Articular chondrocyte of knee joint (primary cell): Measurements from ENCODE around the gene NEIL3. TPM values are rescaled to one million over a fixed set of nuclear protein-coding genes. Genes with fewer than 3 reads are reported as not detected.

Experiments used
- total RNA-seq: library from RNA; depleted of rRNA; stranded (reverse); fragments of >200 nt; gene quantifications from 2 replicates; pipeline ENCODE4 v1.2.3, GENCODE V29; 2012

Gene NEIL3, protein sequence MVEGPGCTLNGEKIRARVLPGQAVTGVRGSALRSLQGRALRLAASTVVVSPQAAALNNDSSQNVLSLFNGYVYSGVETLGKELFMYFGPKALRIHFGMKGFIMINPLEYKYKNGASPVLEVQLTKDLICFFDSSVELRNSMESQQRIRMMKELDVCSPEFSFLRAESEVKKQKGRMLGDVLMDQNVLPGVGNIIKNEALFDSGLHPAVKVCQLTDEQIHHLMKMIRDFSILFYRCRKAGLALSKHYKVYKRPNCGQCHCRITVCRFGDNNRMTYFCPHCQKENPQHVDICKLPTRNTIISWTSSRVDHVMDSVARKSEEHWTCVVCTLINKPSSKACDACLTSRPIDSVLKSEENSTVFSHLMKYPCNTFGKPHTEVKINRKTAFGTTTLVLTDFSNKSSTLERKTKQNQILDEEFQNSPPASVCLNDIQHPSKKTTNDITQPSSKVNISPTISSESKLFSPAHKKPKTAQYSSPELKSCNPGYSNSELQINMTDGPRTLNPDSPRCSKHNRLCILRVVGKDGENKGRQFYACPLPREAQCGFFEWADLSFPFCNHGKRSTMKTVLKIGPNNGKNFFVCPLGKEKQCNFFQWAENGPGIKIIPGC
- 6.0 and 8.2 TPM in 2 replicates for total RNA-seq

DNA sequence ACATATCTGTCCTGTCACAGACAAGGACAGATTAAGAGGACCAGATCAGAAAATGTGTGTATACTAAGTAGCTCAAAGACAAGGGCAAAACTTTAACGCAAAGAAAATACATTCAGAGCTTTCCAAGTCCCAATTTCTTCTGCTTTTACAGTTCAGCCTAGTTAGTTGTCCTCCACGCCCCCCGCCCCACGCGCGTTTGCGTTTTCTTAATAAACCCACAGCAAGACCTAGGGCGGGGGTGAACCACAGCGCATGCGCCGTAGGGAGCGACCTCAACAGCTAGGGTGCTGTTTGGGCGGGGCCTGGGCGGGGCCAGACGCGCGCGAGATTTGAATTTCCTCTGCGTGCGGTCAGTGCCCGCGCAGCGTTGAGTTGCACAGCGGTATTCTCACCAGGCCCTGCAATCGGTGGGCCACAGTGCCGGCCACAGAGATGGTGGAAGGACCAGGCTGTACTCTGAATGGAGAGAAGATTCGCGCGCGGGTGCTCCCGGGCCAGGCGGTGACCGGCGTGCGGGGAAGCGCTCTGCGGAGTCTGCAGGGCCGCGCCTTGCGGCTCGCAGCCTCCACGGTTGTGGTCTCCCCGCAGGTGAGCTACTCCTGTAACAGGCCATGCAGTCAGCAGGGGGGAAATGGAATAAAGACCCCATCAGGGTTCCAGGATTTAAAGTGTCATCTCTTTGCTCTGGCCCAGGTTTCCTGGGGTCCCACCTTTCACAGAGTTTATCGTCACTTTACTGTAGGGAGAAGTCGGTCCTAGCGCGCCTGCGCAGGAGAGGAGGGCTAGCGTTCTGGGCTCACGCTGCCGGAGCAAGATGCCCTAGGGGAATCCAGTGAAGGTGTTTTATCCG is at the start of gene NEIL3:
TSS of gene NEIL3 (plus strand) at position 353 of the 850 bp plus-strand sequence. CDS start at position 433, 80 bp downstream.

Other genes starting within 250 kb of the NEIL3 start
- 44.6 and 50.6 TPM in 2 replicates for gene AGA, start 132.6 kb downstream of the NEIL3 start, total RNA-seq